GM12878 (cell line): Measurements from ENCODE around the gene ESRP2. TPM values are rescaled to one million over a fixed set of nuclear protein-coding genes. Genes with fewer than 3 reads are reported as not detected.

Experiments
- ATAC-seq: fragments of 200-7000 bp; cut with Tn5 transposase; 3 replicates; pipeline ENCODE4 v1.9.1; 2020; ENCODE audit warnings: mild to moderate bottlenecking, moderate library complexity
- BruUV-seq: library from RNA; stranded (reverse); fragments of 400-500 nt; replicated peaks from 2 replicates; lab custom pipeline; 2021; lab: Mats Ljungman, UMichigan
- CTCF ChIA-PET: fragments of 300-600 bp; sonication (Branson Sonifier 250); formaldehyde crosslinking; extraction: SDS; loops from one replicate; lab custom pipeline; 2021; ENCODE audit warnings: inconsistent platforms; lab: Yijun Ruan, JAX
- POLR2A ChIA-PET: fragments of 350-600 bp; formaldehyde crosslinking; extraction: SDS; loops from one replicate; lab custom pipeline; 2021; ENCODE audit warnings: inconsistent platforms; lab: Charles Lee
- RAD21 ChIA-PET: fragments of 300-600 bp; sonication (Branson Sonifier 250); formaldehyde crosslinking; loops from one replicate; lab custom pipeline; 2023; ENCODE audit warnings: antibody characterized with exemption; ENCODE audit not compliant: unreplicated experiment; lab: Charles Lee
- SMC1A ChIA-PET: fragments of 300-600 bp; sonication (Branson Sonifier 250); formaldehyde crosslinking; loops from one replicate; lab custom pipeline; 2023; ENCODE audit not compliant: unreplicated experiment, uncharacterized antibody; lab: Charles Lee
- DNase-seq: peaks from one replicate; pipeline ENCODE4 v3.0.0-alpha.2; 2011; ENCODE audit warnings: low read depth, low spot score
- FAIRE-seq: peaks from 3 replicates; lab custom pipeline; 2011; peaks lifted over from hg19 to GRCh38; lab: Jason Lieb, UNC
- H2AFZ ChIP-seq: 2 replicates; pipeline ENCODE4 v1.6.0; 2011; ENCODE audit warnings: low read depth, low read length, control low read depth; ENCODE audit not compliant: control insufficient read depth
- H3K27ac ChIP-seq: 2 replicates; pipeline ENCODE4 v1.5.1; 2011; ENCODE audit warnings: control low read depth; ENCODE audit not compliant: control insufficient read depth, insufficient read depth
- H3K27me3 ChIP-seq, 2 experiments: replicated peaks in 1 of 2; 2 replicates each; pipeline versions ENCODE4 v1.6.0 to v1.6.1; 2011; ENCODE audit warnings: low read length in 1 of 2; ENCODE audit not compliant: control insufficient read depth in 2 of 2, insufficient read depth in 2 of 2
- H3K36me3 ChIP-seq, 2 experiments: 2 replicates each; pipeline ENCODE4 v1.5.1; 2011; ENCODE audit warnings: low read length in 1 of 2; ENCODE audit not compliant: control insufficient read depth in 2 of 2, insufficient read depth in 2 of 2
- H3K4me1 ChIP-seq: 2 replicates; pipeline ENCODE4 v1.6.1; 2011; ENCODE audit warnings: mild to moderate bottlenecking, low read length, moderate library complexity, mixed read lengths; ENCODE audit not compliant: control insufficient read depth, insufficient read depth
- H3K4me2 ChIP-seq: 2 replicates; pipeline ENCODE4 v1.6.0; 2011; ENCODE audit warnings: control low read depth; ENCODE audit not compliant: control insufficient read depth, insufficient read depth
- H3K4me3 ChIP-seq: fragments of 200-600 bp; sonication (generic); 2 replicates; pipeline ENCODE4 v1.5.1; 2016
- H3K79me2 ChIP-seq: 2 replicates; pipeline ENCODE4 v1.6.0; 2011; ENCODE audit warnings: low read length; ENCODE audit not compliant: control insufficient read depth, insufficient read depth
- H3K9ac ChIP-seq: 2 replicates; pipeline ENCODE4 v1.8.0; 2011; ENCODE audit warnings: low read length, control low read depth, mixed read lengths; ENCODE audit not compliant: control insufficient read depth, insufficient read depth
- H3K9me3 ChIP-seq: replicated peaks from 3 replicates; pipeline ENCODE4 v1.5.1; 2011; ENCODE audit warnings: mild to moderate bottlenecking, low read length; ENCODE audit not compliant: control insufficient read depth, insufficient read depth
- H4K20me1 ChIP-seq: 2 replicates; pipeline ENCODE4 v1.6.0; 2011; ENCODE audit not compliant: control insufficient read depth, insufficient read depth
- ATF7 ChIP-seq: fragments of 450-650 bp; IDR thresholded peaks from 2 replicates; pipeline ENCODE4 v1.6.1; 2016; ENCODE audit warnings: low read depth, mild to moderate bottlenecking
- EGR1 ChIP-seq, 2 experiments: IDR thresholded peaks; 1 replicate in 1 of 2; 2 replicates in 1 of 2; pipeline ENCODE4 v1.6.1; 2011 to 2012; ENCODE audit warnings: low read depth in 2 of 2, low read length in 2 of 2, borderline replicate concordance in 1 of 2, mild to moderate bottlenecking in 1 of 2, moderate library complexity in 1 of 2
- ETV6 ChIP-seq, 2 experiments: fragments of 450-650 bp in 1 of 2; IDR thresholded peaks in 1 of 2; conservative IDR thresholded peaks in 1 of 2; 2 replicates each; pipeline ENCODE4 v1.6.1; 2014; ENCODE audit warnings: antibody characterized with exemption in 1 of 2, borderline replicate concordance in 1 of 2, low read depth in 1 of 2, mild to moderate bottlenecking in 1 of 2, moderate library complexity in 1 of 2
- HDAC2 ChIP-seq: fragments of 200-600 bp; sonication (generic); IDR thresholded peaks from 2 replicates; pipeline ENCODE4 v1.6.1; 2017
- RAD21 ChIP-seq: IDR thresholded peaks from 2 replicates; pipeline ENCODE4 v1.6.1; 2011; ENCODE audit warnings: mild to moderate bottlenecking, low read depth, low read length, moderate library complexity; ENCODE audit not compliant: insufficient read depth
- RBBP5 ChIP-seq: fragments of 200-600 bp; sonication (generic); conservative IDR thresholded peaks from 2 replicates; pipeline ENCODE4 v1.6.1; 2016
- STAT1 ChIP-seq: fragments of 450-650 bp; conservative IDR thresholded peaks from 2 replicates; pipeline ENCODE4 v1.6.1; 2014; ENCODE audit warnings: antibody characterized with exemption, mild to moderate bottlenecking
- USF2 ChIP-seq: IDR thresholded peaks from 2 replicates; pipeline ENCODE4 v1.6.1; 2011; ENCODE audit warnings: low read depth, low read length, improper control_type of control experiment, borderline replicate concordance
- WGBS: methylation state at CpG from one replicate; pipeline ENCODE4 v1.1.6; 2016; ENCODE audit warnings: low lambda C conversion rate; ENCODE audit not compliant: insufficient replicate concordance, insufficient coverage; ENCODE audit errors: missing lambda C conversion rate; 5-methylcytosine and 5-hydroxymethylcytosine counted together
- in situ Hi-C: fragments of 300-500 bp; cut with MboI; formaldehyde crosslinking; loops from 9 replicates; pipeline ENCODE4 v1.14.3; 2018; ENCODE audit warnings: mixed read lengths
- intact Hi-C: fragments of 100-400 bp; cut with micrococcal nuclease; formaldehyde crosslinking; loops from one replicate; pipeline ENCODE4 v1.14.2; 2022; ENCODE audit not compliant: unreplicated experiment
- polyA plus RNA-seq, 11 experiments: library from polyadenylated mRNA; depleted of rRNA in 4 of 11; unstranded in 6 of 11; stranded (reverse) in 5 of 11; fragments of >200 nt; fragmentation: Nextera tagmentation in 4 of 11; fragmentation: Illumina TruSeq in 1 of 11; extraction: Ambion mirVana in 4 of 11; extraction: Trizol in 1 of 11; gene quantifications; 1 replicate in 1 of 11; 2 replicates in 10 of 11; pipeline versions ENCODE4 v1.2.1 to v1.2.3, GENCODE V29; 2011 to 2016; ENCODE audit warnings: inconsistent platforms in 2 of 11, missing spikeins in 2 of 11, low read depth in 1 of 11
- total RNA-seq, 4 experiments: library from RNA; depleted of rRNA in 3 of 4; stranded (reverse); fragments of >200 nt in 3 of 4; fragmentation: Illumina TruSeq in 1 of 4; extraction: Trizol in 1 of 4; gene quantifications; 2 replicates each; pipeline versions ENCODE4 v1.2.1 to v1.2.3, GENCODE V29; 2013 to 2021

The ESRP2 gene
- total and polyA plus RNA-seq, 10 of the 15 experiments (the other 5 are each of a cell fraction or from before 2014, with no cell fraction given): 0.04 to 0.64 (median 0.08) TPM; not detected in 3

DNA sequence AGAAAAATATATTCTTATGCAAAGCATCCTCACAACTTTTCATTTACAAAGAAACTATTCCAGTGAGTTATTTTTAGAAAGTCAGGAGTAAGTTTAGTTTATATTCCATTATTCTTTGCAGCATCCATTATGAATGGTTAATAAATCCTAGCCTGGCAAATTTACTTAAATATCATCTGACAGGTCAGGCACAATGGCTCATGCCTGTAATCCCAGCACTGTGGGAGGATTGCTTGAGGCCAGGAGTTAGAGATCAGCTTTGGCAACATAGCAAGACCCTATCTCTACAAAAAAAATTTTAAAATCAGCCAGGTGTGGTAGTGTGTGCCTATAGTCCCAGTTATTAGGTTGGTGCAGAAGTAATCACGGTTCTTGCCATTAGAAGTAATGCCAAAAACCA, 12.9 kb downstream of the ESRP2 start:
- no peak overlapping the region for H2AFZ ChIP-seq
- no peaks in the 10 kb centered on the region for H4K20me1 ChIP-seq
- RAD21 ChIA-PET: no interaction called here
- POLR2A ChIA-PET: interaction anchor here (0.7 kb wide), 2 partner anchors 92 to 137 kb away, joined by 4 to 6 read pairs; no protein-coding TSS in a partner anchor
- no peaks in the 10 kb centered on the region for H3K79me2 ChIP-seq
- no peaks in the 10 kb centered on the region for H3K27me3 ChIP-seq
- 91% methylated on average over 1 of the region's 1 CpG for WGBS
- H3K9me3 ChIP-seq: no peaks in the 10 kb centered on the region
- H3K4me3 ChIP-seq: no peak overlapping the region
- in situ Hi-C loops: no loop called here
- no peak for TF ChIP-seq USF2
- TF ChIP-seq STAT1: no peak
- TF ChIP-seq HDAC2: no peak
- TF ChIP-seq ETV6 (conservative IDR thresholded peaks at IDR 0.05 in 1 of 2, IDR thresholded peaks at IDR 0.05 in 1 of 2; ENCODE audit: borderline replicate concordance in 1 of 2, low read depth in 1 of 2): no peak
- no peak for TF ChIP-seq RAD21
- TF ChIP-seq EGR1 (IDR thresholded peaks at IDR 0.05; ENCODE audit: borderline replicate concordance in 1 of 2, low read depth in 2 of 2, low read length in 2 of 2): no peak
- no peak for TF ChIP-seq ATF7
- no peak for TF ChIP-seq RBBP5
- CTCF ChIA-PET: no interaction called here
- ATAC-seq (no peak), FAIRE-seq (no peak), DNase-seq (no peak)
- H3K9ac ChIP-seq: no peak overlapping the region
- H3K4me1 ChIP-seq: peaks cover 10% of the 10 kb centered on the region
- SMC1A ChIA-PET: no interaction called here
- intact Hi-C loops: no loop called here
- no peak overlapping the region for H3K27ac ChIP-seq
- peaks cover 3 to 10% of the 10 kb centered on the region in 2 experiments for H3K36me3 ChIP-seq
- H3K4me2 ChIP-seq: no peak overlapping the region
- BruUV-seq: no TSS peak
